EH (cell line): ENCODE data around the gene CIDEA.
A peak's percentile ranks its signal among the peaks of the same experiment; 100 is the strongest.

Source experiments
- DNase-seq: peaks from one replicate; pipeline ENCODE4 v3.0.0-alpha.2; 2015; ENCODE audit warnings: low read depth

The CIDEA gene

DNA sequence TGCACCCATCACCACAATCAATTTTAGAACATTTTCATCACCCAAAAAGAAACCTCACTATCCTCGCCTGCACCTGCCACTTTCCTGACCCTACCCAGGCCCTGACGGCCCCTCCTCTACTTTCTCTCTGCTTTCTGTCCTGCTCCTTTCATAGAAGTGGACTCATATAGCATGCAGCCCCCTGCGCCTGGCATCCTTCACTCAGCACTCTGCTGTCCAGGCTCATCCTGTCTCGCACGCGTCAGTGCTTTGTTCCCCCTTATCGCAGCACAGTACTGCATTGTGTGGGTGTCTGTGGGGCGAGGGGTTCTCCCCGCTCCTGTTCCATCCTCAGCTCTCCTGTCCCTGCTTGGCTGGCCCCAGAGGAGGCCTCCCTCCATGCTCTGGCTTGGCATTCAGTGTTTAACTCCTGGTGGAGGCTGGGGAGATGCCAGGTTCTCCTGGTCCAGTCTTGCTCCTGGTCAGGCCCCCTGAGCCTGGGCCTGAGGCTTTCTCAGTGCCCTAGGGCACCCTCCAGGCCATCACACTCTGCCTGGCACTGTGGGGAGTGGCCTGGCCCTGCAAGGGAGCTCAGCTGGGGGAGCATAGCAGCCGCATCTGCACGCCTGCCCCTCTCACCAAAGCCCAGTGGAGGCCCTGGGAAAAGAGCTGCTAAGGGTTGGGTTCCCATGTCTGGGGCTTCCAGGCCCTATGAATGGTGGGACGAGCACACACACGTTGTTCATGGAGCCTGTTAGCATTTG is 47.3 kb downstream of the CIDEA start:
- DNase-seq = no peak

DNA sequence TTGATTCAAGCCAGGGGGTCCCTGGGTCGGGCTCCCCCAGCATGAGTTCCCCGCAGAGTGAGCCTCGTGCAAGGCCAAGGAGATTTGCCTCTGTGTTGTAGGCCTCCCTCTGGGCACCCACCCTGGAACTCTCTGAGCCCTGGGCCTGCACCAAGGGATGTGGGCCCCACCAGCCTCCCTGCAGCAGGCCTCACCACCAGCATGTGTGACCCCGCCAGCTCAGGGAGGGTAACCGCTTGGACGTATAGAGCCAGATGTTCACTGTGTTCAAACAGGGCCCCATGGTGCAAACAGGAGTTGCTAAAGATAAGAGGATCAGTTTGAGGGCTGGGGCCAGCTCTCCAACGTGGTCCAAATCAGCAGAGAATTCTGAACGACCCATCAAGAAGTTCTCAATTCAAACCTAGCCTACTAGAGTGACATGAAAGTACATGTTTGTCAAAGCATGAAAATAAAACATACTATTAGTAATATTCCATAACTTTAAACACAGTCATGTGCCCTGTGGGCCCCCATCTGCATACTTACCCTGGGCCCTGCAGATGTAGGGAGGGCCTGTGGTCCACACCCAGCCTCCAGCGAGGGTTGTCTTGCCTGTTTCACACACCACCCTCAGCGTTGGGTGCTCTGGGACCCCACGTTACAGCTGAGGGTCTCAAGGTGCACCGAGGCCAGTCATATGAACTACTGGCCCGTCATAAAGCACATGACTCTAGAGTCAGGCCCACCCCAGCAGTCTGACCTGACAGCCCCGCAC is 48.4 kb downstream of the CIDEA start:
- no peak for DNase-seq

DNA sequence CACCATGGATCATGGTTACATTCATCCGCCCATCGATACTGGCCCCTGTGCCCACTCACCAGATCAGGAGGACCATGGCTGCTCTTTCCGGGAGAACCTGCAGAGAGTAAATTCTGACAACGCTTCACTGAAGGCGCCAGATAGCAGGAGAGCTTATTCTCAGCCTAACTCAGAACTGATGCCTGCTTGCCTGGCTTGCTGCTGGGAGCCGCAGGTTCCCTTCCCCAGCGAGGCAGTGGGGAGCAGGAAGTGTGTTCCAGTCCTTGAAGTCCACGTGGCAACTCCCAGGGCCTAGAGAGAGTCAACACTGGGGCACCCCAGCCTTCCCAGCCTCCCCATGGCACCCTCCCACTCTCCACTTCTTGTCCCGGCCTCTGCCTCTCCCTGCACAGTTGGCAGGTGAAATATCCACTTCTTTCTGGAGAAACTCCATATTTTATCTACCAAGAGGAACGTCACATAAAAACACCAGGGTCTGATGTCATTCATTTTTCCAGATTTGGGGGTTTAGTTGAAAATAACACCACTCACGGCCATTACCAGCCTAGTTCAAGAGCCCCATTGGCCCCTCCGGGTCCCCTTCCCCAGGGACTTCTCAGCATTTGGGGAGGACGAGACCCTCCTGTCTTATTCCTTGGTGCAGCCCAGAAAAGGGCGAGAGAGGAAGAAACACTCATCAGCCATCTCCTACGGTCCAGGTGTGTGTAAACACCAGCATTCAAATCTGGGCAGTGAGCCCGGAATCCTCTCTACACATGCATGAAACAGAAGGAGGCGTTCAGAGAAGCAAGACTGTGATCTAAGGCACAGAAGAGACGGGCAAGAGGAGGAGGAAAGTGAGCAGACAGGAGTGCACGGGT is 50.4 kb downstream of the CIDEA start:
- DNase-seq = no peak

DNA sequence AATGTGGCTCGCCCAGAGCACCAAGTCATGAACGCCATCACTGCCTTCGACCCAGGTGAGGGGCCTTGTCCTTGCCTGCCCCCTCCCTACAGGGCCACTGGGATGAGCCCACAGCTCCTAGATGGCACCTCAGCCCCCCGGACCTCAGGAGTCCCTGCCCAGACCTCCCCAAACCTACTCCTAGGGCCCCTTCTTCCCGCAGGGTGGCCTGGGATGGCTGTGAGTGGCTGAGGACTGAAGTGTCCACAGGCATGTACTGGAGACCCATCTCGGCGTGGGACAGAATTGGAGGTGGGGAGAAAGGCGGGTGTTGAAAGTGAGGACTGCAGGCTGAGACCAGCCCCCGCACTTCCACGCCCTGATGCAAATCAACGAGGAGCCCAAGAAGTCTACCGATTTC is 51.0 kb downstream of the CIDEA start:
- no peak for DNase-seq

DNA sequence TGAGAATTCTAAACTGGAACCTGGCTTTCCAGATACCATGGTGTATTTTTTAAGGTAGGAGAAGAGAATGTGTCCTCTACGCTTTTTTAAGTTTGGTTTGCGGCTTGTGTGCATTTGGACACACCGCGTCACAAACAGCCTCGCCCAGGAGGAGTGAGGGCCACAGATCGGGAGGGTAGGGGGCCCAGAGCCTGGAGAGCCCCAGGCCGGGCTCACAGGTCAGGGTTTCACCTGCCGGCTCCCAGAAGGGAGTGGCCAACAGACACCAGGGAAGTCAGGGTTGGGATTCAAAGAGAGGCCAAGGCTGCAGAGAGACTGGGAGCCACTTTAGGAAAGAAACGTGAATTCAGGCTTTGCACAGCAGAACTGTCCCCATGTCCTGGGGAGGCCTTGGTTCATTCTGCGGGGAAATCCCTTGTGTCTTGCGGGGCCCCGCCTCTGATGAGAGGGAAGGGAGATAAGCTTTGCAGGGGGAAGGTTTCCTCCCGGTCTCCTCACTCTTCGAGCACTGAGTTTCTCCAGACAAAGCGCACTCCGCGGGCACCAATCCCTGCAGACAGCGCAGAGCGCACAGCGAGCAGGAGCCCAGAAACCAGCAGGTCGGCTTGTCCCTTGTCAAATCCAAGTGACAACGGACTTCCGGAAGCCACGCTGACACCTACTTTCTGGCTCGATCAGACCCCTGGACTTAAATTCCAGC is 51.9 kb downstream of the CIDEA start:
- DNase-seq = no peak

DNA sequence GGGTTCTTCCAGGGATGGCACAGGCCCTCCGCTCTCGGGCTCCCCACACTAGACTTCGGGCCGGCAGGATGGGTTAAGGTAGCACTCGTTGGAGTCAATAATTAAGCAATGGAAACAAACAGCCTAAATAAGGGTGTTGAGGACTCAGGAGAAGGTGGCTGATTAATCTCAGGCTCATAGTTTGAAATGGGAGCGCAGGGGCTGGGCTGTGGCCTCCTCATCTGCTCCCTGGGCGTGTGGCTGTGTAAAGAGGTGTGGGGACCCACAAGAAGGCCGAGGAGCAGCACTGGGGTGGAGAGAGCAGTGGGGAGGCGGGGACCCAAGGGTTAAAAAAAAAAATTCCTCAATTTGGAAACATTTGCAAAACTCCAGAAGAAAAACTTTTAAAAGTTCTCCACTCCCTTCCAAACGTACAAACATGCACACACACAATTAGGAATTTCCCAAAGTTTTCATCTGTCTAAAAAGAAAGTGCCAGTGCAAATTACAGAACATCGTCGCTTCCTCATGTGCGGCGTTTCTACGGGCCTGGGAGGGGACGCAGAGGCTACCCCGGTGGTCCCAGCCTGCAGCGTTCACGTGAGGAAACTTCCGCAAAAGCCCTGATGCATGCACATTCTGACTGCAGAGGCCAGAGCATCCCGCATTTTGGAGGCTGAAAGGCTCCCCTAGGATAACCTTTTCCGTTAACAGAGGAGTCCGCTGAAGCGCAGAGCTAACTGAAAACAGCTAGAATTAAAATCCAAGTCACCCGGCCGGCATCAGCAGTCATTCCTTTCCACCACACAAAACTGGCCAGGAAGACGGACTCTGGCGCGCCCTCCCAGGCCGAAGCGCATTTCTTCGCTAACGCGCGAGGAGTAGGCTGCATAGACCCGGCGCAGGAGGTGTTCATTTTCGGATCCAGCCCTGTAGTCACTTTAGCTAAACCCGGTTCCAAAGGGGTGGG is 52.9 kb downstream of the CIDEA start:
- peak; percentile 83 for DNase-seq

DNA sequence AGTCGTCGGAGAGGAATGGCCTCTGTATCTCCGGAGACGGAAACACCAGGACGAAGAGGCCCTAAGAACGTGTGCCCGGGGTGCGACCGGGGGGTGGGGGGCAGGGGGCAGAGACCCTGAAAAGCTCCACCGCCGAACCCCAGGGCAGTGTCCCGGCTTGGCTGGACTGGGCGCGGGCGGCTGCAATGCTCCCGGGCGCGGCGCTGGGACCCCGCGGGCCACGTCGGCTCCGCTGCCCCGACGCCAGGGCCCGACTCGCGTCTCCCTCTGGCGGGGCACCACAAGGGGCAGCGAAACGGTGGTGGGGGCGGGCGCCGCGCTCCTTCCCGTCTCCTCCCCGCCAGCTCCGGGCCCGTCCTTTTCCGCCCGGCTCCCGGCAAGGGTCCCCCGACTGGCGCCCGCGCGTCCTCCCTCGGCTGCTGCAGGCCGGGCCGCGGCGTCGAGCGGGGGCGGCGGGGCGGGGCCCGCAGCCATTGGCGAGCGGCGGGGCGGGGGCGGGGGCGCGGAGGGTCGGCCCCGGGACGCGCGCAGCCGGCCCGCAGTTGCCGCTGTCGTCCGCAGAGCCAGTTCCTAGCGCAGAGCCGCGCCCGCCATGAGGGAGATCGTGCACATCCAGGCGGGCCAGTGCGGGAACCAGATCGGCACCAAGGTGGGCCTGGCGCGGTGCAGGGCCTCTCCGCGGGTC is 53.7 kb downstream of the CIDEA start, which contains the start of gene TUBB6:
TSS of gene TUBB6 (plus strand) at position 541 of the 685 bp plus-strand sequence. CDS start at position 593, 52 bp downstream.
- DNase-seq = peak; percentile 90

DNA sequence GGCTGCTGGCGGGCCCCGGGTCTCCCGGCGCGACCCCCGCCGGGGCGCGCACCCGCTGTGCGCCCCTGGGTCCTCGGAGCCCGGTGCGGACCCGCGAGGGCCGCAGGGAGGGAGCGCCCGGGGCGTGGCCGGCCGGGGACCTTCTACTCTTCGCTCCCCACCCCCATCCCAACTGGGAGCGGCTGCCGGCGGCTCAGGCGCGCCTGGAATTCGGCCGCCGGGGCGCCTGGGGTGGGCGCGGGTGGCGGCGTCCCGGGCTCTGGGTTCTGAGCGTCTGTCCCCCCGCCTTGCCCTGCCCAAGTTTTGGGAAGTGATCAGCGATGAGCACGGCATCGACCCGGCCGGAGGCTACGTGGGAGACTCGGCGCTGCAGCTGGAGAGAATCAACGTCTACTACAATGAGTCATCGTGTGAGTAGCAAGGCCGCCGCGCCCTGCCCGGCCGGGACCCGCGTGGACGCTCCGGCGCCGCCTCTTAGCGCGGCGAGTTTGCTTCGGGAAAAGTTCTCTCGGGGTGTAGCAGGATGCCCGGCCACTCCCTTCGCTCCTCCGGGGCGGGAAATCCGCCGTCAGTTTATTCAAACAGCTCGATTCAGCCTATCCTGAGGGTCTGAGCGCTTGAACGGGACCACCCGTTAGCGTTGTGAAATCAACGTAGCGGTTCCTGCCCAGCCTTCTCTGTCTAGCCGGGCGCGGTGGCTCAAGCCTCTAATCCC is 54.4 kb downstream of the CIDEA start:
- DNase-seq = peak; percentile 90

DNA sequence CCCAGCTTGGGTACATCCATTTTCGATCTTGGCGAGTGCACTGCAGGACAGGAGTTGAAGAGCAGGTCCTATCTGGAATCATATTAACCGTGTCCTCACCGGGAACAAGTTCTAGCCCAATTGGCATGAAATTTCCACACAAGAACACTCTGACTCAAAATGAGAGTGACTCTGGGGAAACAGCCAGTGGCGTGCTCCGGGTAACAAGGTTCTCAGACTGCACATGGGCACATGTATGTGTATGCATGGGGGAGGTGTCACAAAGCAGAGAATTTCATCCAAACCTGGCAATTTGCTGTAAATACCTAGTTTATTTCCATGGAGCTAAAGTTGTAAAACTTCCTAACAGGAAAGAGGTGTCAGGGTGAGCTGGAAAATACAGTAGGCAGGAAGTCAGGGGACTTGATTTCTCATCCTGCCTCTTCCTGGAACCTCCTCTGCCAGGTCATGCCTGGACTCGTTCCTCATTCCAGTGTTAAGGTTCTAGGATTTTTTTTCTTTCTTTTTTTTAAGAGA is 55.6 kb downstream of the CIDEA start:
- no peak for DNase-seq

DNA sequence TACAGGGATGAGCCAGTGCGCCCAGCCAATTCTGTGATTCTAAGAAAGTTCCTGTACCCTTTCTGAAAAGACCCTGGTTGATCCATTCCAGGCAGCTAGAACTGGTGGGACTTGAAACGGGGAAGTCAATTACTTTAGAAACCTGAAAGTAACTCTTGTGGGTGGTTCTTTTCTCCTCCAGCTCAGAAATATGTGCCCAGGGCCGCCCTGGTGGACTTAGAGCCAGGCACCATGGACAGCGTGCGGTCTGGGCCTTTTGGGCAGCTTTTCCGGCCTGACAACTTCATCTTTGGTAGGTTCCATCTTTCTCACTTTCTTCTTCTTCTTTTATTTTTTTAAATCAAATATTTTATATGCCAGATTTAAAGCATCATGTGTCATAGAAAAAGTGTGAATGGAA is 56.6 kb downstream of the CIDEA start:
- no peak for DNase-seq

DNA sequence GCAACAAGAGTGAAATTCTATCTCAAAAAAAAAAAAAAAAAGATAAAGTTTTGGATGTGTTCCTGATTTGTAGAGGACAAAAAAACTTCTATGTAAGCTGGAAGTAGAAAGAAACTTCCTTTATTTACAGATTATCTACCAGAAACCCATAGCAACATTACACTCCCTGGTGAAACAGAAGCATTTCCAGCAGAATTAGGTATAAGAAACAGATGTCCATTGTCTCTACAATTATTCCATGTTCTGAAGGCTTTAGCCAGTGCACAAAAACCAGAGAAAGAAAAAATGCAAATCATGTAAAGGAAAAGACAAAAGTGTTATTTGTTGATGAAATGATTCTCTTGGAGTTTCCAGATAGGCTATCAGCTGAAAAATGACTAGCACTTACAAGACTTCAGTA is 58.8 kb downstream of the CIDEA start:
- no peak for DNase-seq

DNA sequence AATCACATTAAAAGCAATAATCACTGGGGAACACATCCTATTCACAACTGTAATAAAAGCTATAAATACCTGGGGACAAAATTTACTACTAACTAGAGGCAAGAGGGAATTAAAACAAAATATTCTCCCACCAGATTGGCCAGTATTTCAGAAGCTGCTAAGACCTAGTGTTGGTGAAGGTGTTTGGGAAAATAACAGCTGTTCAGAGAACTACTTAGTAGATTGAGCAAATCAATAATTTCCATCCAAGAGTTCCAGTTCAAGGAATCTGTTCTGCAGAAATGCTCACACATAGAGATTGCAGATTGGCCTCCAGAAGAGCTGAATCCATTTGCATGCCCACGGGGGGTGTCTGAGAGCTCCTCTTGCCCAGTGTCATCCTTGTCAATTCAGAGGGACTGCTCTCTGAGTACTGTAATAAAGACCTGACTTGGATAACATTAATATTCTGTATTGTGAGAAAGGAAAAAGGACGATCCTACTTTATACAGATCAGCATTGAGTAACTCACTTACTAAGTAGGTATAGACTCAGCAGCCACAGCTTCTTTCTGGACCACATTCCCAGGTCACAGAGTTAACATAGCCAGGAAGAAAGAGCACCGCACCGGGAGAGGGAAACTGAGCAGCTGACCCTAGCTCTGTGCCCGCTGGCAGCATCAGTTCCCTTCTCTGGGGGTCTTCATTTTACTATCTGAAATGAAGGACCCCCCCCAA is 59.5 kb downstream of the CIDEA start:
- no peak for DNase-seq

DNA sequence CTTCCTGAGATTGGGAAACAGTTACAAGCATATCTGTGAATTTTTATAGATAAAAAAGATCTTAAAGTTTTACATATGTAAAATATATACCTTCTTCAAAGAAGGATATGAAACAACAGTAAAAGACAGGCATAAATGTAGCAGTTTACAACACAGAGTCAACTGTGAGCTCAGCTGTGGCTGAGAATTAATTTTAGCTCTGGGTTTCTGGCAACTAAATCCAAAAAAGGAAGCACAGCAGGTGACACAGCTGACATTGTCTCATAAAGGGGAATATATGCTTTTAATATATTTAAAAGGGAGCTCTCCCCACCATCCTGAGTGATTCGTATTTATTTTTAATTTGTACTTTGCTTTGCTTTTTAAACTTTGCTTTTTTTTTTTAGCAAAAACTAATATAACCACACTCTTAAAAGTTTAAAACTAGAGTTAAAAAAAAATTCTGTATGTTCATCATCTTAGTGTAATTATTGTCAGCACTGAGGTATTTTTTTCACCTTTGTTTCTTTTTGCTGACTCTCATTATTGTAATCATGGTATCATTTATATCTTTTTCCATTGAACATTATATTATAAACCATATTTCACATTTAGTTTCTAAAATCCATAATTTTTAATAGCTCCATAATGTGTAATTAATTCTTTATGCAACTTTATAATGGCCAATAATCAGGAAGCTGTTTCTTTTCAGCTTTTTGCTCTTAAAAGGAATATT is 60.6 kb downstream of the CIDEA start:
- DNase-seq = no peak

DNA sequence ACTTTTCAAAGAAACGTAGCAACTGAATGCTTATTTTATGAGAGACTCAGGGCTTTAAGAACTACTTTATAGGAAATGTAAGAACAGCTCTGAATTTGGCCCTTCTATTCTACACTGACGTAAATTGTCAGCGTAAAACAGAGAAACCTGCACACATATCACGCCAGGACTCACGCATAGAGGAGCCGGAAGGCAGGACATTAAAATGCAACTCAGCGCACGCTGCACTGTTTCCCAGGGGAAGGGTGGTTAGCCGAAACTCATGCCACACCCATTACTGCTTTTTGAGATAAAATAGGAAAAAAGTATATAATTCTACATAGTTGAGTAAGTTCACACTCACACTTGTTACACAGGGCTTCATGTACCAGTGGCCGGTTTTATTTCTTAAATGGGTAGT is 61.3 kb downstream of the CIDEA start:
- DNase-seq = no peak

DNA sequence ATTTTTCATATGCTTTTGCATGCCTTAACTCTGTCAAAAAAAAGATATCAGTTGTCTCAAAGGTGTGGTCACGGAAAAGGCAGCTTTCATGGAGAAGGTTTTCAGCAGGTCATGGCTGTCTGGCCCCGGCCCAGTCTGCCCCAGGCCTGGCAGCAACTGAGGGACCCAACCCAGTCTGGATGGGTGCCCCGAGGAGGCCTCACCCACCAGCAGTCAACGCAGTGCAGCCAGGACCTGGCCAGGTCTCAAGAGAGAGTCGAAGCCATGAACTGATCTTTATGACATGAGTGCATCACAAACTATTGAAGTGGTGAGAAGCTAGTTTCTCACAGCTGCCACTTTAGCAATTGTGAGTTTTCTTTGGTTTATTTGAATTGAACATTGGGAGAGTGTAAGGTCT is 61.8 kb downstream of the CIDEA start:
- DNase-seq = no peak

DNA sequence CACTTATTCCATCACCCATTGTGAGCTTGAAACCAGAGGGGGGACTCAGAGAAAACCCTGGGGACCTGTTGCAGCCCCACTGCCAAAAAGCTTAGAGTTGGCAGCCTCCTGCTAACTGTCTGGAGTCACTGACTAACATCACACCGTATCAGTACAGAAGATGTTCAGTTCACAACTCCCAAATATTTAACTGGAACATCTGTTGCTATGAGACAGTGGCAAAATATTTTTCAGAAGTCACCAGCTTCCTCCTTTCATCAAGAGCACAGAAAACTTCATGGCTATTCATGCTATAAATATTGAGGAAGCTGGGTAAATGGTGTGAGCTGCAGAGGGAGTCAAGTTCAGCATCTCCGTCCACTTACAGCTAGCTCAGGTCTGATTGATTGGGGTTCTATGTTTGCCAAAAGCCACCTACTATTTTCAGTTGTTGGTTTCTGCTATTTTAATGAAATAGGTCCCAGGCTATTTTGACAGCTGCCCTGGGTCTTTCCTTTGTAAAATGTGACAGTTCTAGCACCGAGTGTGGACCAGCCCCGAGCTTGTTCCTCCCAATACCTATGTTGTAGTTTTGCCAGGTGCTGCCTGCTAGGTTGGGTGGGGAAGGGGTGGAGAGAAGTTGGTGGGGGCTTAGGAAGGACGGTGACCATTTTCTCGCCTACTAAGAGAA is 63.6 kb downstream of the CIDEA start:
- peak; percentile 83 for DNase-seq

DNA sequence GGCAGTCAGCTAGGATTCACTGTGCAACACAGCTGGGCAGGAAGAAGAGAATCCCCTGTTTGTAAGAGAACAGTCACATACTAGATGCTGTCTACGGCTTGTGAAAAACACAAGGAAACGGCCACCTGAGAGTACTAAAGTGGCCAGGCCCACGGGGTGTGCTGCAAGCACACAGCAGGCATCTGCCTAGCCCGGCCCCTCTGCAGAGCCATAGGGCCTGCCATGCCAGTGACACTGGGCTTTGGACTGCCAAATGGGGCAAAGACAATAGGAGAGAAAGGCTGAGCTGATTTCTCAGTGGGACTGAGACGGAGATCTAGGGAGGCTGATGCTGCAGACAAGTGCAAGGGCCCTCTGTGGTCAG is 64.2 kb downstream of the CIDEA start:
- no peak for DNase-seq

DNA sequence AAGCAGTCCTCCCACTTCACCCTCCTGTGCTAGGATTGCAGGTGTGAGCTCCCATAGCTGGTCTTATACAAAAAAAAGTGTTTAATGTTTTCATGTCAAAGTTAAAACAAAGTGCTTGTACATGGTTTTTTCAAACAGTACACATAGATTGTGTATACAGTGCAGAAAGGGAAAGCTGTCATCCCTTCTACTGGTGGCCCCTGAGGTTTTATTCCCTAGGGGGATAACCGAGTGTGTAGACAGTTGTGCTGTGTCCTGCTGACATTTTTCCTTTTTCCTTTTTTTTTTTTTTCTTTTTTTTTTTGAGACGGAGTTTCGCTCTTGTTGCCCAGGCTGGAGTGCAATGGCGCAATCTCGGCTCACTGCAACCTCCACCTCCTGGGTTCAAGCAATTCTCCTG is 64.7 kb downstream of the CIDEA start:
- DNase-seq = no peak
